CD4-positive, CD25-positive, alpha-beta regulatory T cell (primary cell): ENCODE measurements around the gene EIF3M. TPM values are rescaled to one million over a fixed set of nuclear protein-coding genes. Genes with fewer than 3 reads are reported as not detected.

Experiments used
- ATAC-seq, 2 donors: fragments of 150-1000 bp; cut with Tn5 transposase; one replicate each; pipeline ENCODE4 v1.10.0; 2021; ENCODE audit warnings: low read depth in 2 of 2, moderate number of reproducible peaks in 2 of 2, moderate library complexity in 1 of 2
- DNase-seq, 3 donors: peaks; one replicate each; pipeline versions ENCODE4 v3.0.0 to v3.0.0-alpha.2; 2012 to 2022; ENCODE audit warnings: mixed read lengths in 1 of 3
- H3K27ac ChIP-seq: one replicate; pipeline ENCODE4 v1.7.0; 2013; ENCODE audit warnings: mild to moderate bottlenecking, low read length; ENCODE audit not compliant: insufficient read depth, poor library complexity, severe bottlenecking
- H3K27me3 ChIP-seq: one replicate; pipeline ENCODE4 v1.7.0; 2013; ENCODE audit warnings: low read length; ENCODE audit not compliant: control insufficient read depth, insufficient read depth
- H3K36me3 ChIP-seq: one replicate; pipeline ENCODE4 v1.7.0; 2013; ENCODE audit warnings: mild to moderate bottlenecking, low read length, moderate library complexity; ENCODE audit not compliant: control insufficient read depth, insufficient read depth
- H3K4me1 ChIP-seq: 2 replicates; pipeline ENCODE4 v1.7.0; 2013; ENCODE audit warnings: mild to moderate bottlenecking, low read length; ENCODE audit not compliant: insufficient read depth, control insufficient read depth, poor library complexity, severe bottlenecking
- H3K4me3 ChIP-seq: one replicate; pipeline ENCODE4 v1.7.0; 2013; ENCODE audit warnings: low read depth, mild to moderate bottlenecking, low read length, moderate library complexity
- H3K9me3 ChIP-seq, 2 experiments: 1 replicate in 1 of 2; 2 replicates in 1 of 2; pipeline ENCODE4 v1.7.0; 2013; ENCODE audit warnings: low read length in 2 of 2, mild to moderate bottlenecking in 1 of 2, moderate library complexity in 1 of 2; ENCODE audit not compliant: control insufficient read depth in 2 of 2
- H3K27ac Mint-ChIP-seq, 3 donors: one replicate each; pipeline ENCODE4 v1.8.0; 2020 to 2022; ENCODE audit warnings: mild to moderate bottlenecking in 3 of 3, mixed read lengths in 3 of 3, moderate library complexity in 2 of 3
- H3K27me3 Mint-ChIP-seq: one replicate; pipeline ENCODE4 v1.8.0; 2022; ENCODE audit warnings: mild to moderate bottlenecking, mixed read lengths
- H3K36me3 Mint-ChIP-seq: one replicate; pipeline ENCODE4 v1.8.0; 2020; ENCODE audit warnings: mixed read lengths
- H3K4me1 Mint-ChIP-seq, 4 donors: one replicate each; pipeline ENCODE4 v1.8.0; 2020 to 2022; ENCODE audit warnings: mixed read lengths in 4 of 4, mild to moderate bottlenecking in 1 of 4
- H3K4me3 Mint-ChIP-seq, 4 donors: one replicate each; pipeline ENCODE4 v1.8.0; 2020 to 2022; ENCODE audit warnings: mild to moderate bottlenecking in 4 of 4, mixed read lengths in 4 of 4, moderate library complexity in 3 of 4
- H3K9me3 Mint-ChIP-seq, 7 donors: one replicate each; pipeline ENCODE4 v1.8.0; 2020 to 2022; ENCODE audit warnings: mixed read lengths in 7 of 7, mild to moderate bottlenecking in 3 of 7, moderate library complexity in 2 of 7
- polyA plus RNA-seq, 4 donors: library from polyadenylated mRNA; unstranded; fragments of 300-500 nt; fragmentation: Illumina TruSeq; gene quantifications; one replicate each; pipeline ENCODE4 v1.2.3, GENCODE V29; 2021
- total RNA-seq: library from RNA; stranded (reverse); gene quantifications from one replicate; pipeline ENCODE4 v1.2.3, GENCODE V29; 2022

EIF3M gene
- total and polyA plus RNA-seq, 5 donors from 2014 or later, result 191 to 323 (median 286) TPM

DNA sequence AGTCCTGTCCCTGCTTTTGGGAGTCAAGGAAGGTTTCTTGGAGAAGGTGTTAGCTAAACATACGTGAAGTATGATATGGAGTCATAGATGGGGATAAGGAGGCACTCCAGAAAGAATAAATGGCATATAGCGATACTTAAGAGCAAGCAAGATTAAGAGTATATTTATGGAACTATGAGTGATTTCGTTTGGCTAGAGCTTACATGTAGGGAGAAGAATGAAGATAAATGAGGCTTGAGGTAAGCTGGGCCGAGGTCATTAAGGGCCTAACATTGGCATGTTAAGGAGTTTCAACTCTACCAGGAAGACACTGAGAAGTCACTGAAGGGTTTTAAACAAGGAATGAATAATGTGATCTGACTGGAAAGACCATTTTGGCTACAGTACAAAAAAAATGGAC is 33.3 kb downstream of the EIF3M start:
- no peak overlapping the region for H3K27ac Mint-ChIP-seq
- Histone ChIP-seq H3K36me3 (no peaks in the 10 kb centered on the region), H3K4me1 (no peaks in the 10 kb centered on the region), H3K4me3 (no peak overlapping the region), H3K9me3 (no peaks in the 10 kb centered on the region), H3K27me3 (no peaks in the 10 kb centered on the region), H3K27ac (no peak overlapping the region)
- peaks cover 19% of the 10 kb centered on the region for H3K27me3 Mint-ChIP-seq
- H3K4me3 Mint-ChIP-seq, result no peak overlapping the region
- ATAC-seq (no peak), DNase-seq (no peak)
- H3K4me1 Mint-ChIP-seq, result no peaks in the 10 kb centered on the region
- H3K9me3 Mint-ChIP-seq, result peaks cover 0 to 9% (median 4%) of the 10 kb centered on the region in 7 donors
- H3K36me3 Mint-ChIP-seq, result no peaks in the 10 kb centered on the region

DNA sequence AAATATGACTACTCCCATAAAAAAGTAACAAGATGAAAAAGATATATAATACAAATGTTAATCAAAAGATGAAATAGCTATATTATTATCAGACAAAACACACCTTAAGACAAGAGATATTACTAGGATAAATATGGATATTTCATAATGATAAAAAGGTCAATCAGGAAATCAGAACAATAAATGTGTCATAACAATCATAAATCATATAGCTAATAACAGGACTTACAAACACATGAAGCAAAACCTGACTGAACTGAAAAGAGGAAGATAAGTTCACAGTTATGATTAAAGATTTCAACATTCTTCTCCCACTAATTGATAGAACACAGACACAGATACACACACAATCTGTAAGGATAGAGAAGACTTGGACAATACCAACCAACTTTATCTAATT is 47.2 kb downstream of the EIF3M start:
- Mint-ChIP-seq H3K4me3 (no peak overlapping the region), H3K36me3 (no peaks in the 10 kb centered on the region), H3K27me3 (no peaks in the 10 kb centered on the region), H3K27ac (no peak overlapping the region), H3K4me1 (no peaks in the 10 kb centered on the region), H3K9me3 (peaks cover 0 to 7% (median 0%) of the 10 kb centered on the region in 7 donors)
- Histone ChIP-seq H3K9me3 (no peaks in the 10 kb centered on the region), H3K36me3 (no peaks in the 10 kb centered on the region), H3K4me1 (no peaks in the 10 kb centered on the region), H3K27me3 (peaks cover 4% of the 10 kb centered on the region), H3K4me3 (no peak overlapping the region), H3K27ac (no peak overlapping the region)
- DNase-seq (no peak), ATAC-seq (no peak)

DNA sequence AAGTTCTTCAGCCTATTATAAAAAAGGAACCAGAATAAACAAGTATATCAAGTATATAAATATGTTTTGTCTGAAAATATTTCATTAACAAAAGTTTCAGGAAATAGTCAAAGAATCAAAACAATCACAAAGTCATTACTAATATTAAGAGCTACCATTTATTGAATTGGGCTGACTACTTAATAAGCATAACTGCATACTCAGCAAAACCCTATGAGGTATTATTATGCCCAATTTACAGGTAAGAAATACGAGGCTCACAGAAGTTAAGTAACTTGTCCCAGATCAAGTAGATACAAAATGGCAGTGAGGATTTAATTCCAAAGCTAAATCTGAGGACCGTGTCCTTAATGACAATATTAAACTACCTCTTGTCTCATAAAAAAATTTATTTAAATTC is 52.2 kb downstream of the EIF3M start:
- no peaks in the 10 kb centered on the region for H3K36me3 ChIP-seq
- DNase-seq, result no peak
- Mint-ChIP-seq H3K27ac (no peak overlapping the region), H3K4me1 (no peaks in the 10 kb centered on the region), H3K36me3 (no peaks in the 10 kb centered on the region), H3K4me3 (no peak overlapping the region), H3K9me3 (peaks cover 0 to 4% (median 0%) of the 10 kb centered on the region in 7 donors), H3K27me3 (peaks cover 6% of the 10 kb centered on the region)
- no peak overlapping the region for H3K27ac ChIP-seq
- ATAC-seq, result no peak
- H3K4me1 ChIP-seq, result no peaks in the 10 kb centered on the region
- H3K27me3 ChIP-seq, result peaks cover 4% of the 10 kb centered on the region
- H3K4me3 ChIP-seq, result no peak overlapping the region
- no peaks in the 10 kb centered on the region for H3K9me3 ChIP-seq

DNA sequence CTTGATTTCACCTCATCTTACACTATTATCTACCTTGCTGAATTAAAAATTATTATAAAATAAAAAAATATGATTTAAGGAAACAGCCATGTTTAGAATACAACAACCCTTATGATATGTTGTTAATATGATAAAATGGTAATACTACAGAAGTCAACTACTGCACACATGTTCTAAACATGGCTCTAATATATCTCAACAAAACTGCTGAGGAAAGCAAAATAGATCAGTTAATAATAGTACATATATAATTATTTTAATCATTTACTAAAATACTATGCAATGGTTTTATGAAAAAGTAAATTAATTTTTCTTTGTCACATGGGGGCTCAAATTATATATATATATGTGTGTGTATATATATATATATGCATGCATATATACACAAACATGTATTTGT is 57.7 kb downstream of the EIF3M start:
- H3K27ac Mint-ChIP-seq, result no peak overlapping the region
- Histone ChIP-seq H3K36me3 (no peaks in the 10 kb centered on the region), H3K27me3 (no peaks in the 10 kb centered on the region), H3K4me1 (no peaks in the 10 kb centered on the region), H3K4me3 (no peak overlapping the region), H3K9me3 (no peaks in the 10 kb centered on the region), H3K27ac (no peak overlapping the region)
- no peaks in the 10 kb centered on the region for H3K36me3 Mint-ChIP-seq
- H3K9me3 Mint-ChIP-seq, result peaks cover 0 to 4% (median 0%) of the 10 kb centered on the region in 7 donors
- H3K27me3 Mint-ChIP-seq, result peaks cover 6% of the 10 kb centered on the region
- no peak overlapping the region for H3K4me3 Mint-ChIP-seq
- DNase-seq (no peak), ATAC-seq (no peak)
- H3K4me1 Mint-ChIP-seq, result no peaks in the 10 kb centered on the region

DNA sequence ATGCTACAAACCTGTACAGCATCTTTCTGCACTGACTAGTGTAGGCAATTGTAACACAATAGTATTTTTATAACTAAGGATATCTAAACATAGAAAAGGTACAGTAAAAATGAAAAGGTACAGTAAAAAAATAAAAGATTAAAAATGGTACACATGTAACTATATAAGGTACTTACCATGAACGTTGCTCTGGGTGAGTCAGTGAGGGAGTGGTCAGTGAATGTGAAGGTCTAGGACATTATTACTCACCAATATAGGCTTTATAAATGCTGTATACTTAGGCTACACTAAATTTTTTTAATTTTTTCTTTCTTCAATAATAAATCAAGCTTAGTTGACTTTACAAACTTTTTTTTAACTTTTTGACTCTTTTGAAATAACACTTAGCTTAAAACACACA is 59.9 kb downstream of the EIF3M start:
- no peaks in the 10 kb centered on the region for H3K27me3 ChIP-seq
- no peaks in the 10 kb centered on the region for H3K36me3 ChIP-seq
- DNase-seq (no peak), ATAC-seq (no peak)
- no peak overlapping the region for H3K27ac Mint-ChIP-seq
- H3K4me1 ChIP-seq, result no peaks in the 10 kb centered on the region
- H3K9me3 ChIP-seq, result no peaks in the 10 kb centered on the region
- H3K4me3 Mint-ChIP-seq, result no peak overlapping the region
- H3K27me3 Mint-ChIP-seq, result peaks cover under 1% of the 10 kb centered on the region
- no peaks in the 10 kb centered on the region for H3K4me1 Mint-ChIP-seq
- H3K27ac ChIP-seq, result no peak overlapping the region
- H3K9me3 Mint-ChIP-seq, result no peaks in the 10 kb centered on the region
- no peak overlapping the region for H3K4me3 ChIP-seq
- no peaks in the 10 kb centered on the region for H3K36me3 Mint-ChIP-seq

Other genes with a start within 250 kb of the EIF3M start
- not detected for gene WT1, start 148.3 kb upstream of the EIF3M start, total RNA-seq
- not detected for gene WT1, start 148.3 kb upstream of the EIF3M start, polyA plus RNA-seq
- gene CCDC73, start 210.8 kb downstream of the EIF3M start, total RNA-seq, result not detected
- gene CCDC73, start 210.8 kb downstream of the EIF3M start, polyA plus RNA-seq, result under 1 TPM in 1 of 4 donors, not detected in 3; 0.03 TPM
- 0.07 TPM for gene PRRG4, start 246.1 kb downstream of the EIF3M start, total RNA-seq
- gene PRRG4, start 246.1 kb downstream of the EIF3M start, polyA plus RNA-seq, result under 1 TPM in 1 of 4 donors, not detected in 3; 0.02 TPM